Body of pancreas (tissue), 4 donors: ENCODE results near the gene CFAP157.

Experiments
- POLR2A ChIP-seq, 3 donors: fragments of 450-650 bp; IDR thresholded peaks; one replicate each; pipeline ENCODE4 v1.6.1; 2016; ENCODE audit warnings: antibody characterized with exemption in 3 of 3, mild to moderate bottlenecking in 2 of 3
- TF ChIP-seq, protein P1 (sequence below), 7 experiments: fragments of 450-650 bp in 4 of 7; fragments of 200-600 bp in 3 of 7; sonication (generic) in 3 of 7; IDR thresholded peaks; one replicate each; pipeline ENCODE4 v1.5.1; 2016 to 2019; ENCODE audit warnings: antibody characterized with exemption in 7 of 7

DNA sequence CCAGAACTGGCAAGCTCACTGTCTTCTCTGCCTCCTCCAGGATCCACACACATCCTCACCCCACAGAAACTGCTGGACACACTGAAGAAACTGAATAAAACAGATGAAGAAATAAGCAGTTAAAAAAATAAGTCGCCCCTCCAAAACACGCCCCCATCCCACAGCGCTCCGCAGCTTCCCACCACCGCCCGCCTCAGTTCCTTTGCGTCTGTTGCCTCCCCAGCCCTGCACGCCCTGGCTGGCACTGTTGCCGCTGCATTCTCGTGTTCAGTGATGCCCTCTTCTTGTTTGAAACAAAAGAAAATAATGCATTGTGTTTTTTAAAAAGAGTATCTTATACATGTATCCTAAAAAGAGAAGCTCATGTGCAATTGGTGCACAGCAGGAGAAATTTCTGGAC is 16.1 kb upstream of the CFAP157 start:
- TF ChIP-seq, protein P1, sequence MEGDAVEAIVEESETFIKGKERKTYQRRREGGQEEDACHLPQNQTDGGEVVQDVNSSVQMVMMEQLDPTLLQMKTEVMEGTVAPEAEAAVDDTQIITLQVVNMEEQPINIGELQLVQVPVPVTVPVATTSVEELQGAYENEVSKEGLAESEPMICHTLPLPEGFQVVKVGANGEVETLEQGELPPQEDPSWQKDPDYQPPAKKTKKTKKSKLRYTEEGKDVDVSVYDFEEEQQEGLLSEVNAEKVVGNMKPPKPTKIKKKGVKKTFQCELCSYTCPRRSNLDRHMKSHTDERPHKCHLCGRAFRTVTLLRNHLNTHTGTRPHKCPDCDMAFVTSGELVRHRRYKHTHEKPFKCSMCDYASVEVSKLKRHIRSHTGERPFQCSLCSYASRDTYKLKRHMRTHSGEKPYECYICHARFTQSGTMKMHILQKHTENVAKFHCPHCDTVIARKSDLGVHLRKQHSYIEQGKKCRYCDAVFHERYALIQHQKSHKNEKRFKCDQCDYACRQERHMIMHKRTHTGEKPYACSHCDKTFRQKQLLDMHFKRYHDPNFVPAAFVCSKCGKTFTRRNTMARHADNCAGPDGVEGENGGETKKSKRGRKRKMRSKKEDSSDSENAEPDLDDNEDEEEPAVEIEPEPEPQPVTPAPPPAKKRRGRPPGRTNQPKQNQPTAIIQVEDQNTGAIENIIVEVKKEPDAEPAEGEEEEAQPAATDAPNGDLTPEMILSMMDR (IDR thresholded peaks at IDR 0.05) = no peak
- no peak for TF ChIP-seq POLR2A (IDR thresholded peaks at IDR 0.05)
